ENCODE results near the gene HINT1.
"Not testable (repeated sequence)": the region's sequence is repeated elsewhere in the genome, so short reads cannot be mapped to it uniquely, and the experiment has no call there.

The HINT1 gene

DNA sequence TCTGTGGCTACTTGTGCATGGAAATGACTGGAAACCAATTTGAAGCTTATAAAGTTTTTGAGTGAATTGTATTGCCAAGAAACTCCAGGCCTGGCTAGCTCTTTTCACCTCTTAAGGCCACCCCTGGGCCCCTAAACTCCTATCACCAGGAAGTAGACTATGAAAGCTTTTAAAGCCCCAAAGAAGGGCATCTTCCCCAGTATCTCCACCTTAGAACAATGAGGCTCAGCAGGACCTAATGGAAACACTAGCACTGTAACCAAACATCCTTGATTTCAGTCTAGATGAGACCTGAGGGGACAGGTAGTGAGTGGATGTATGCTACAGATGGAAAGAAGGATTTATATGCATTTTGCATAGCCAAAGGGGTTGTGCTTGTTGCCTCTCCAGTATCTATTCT, 30.6 kb upstream of the HINT1 start:
- H3K36me3 Mint-ChIP-seq (ENCODE audit: low read depth) = peaks cover 9% of the 10 kb centered on the region
- no peaks in the 10 kb centered on the region for H3K9me3 Mint-ChIP-seq
- H3K4me3 Mint-ChIP-seq = no peak overlapping the region
- no peak overlapping the region for H3K27ac Mint-ChIP-seq
- intact Hi-C loops (cut with micrococcal nuclease) = no loop called here
- H3K4me1 Mint-ChIP-seq (ENCODE audit: low read depth) = peaks cover 9% of the 10 kb centered on the region
- no peaks in the 10 kb centered on the region for H3K27me3 Mint-ChIP-seq

DNA sequence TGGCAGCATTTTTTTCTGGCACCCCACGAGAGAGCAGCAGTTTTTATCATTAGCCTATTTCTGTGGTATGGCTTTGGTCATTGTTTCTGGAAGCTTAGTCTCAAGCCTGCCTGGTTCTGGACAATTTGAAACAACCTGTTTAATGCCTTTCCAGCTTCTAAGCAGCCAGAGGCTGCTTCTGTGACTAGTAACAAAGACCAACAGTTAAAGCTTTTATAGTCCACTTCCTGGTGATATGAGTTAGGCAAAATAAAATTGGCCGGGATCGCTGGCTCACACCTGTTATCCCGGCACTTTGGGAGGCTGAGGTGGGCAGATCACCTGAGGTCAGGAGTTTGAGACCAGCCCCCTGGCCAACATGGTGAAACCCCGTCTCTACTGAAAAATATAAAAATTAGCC, 29.7 kb upstream of the HINT1 start:
- no peaks in the 10 kb centered on the region for H3K27me3 Mint-ChIP-seq
- H3K4me3 Mint-ChIP-seq = no peak overlapping the region
- intact Hi-C loops (cut with micrococcal nuclease) = no loop called here
- H3K4me1 Mint-ChIP-seq (ENCODE audit: low read depth) = peaks cover 9% of the 10 kb centered on the region
- H3K9me3 Mint-ChIP-seq = no peaks in the 10 kb centered on the region
- H3K27ac Mint-ChIP-seq = no peak overlapping the region
- peaks cover 11% of the 10 kb centered on the region for H3K36me3 Mint-ChIP-seq (ENCODE audit: low read depth)

DNA sequence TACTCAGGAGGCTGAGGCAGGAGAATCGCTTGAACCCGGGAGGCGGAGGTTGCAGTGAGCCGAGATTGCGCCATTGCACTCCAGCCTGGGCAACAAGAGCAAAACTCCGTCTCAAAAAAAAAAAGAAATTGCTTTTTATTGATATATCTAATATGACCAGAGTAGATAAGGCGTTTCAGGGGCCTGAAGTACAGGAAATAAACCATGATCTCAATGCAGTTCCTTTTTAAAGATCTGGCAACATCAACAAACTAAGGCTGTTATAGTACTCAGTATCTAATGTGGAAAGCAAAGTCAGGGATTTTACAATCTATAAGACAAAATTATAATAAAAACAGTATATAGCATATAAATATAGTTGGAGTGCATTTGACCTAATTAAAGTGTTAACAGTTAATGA, 28.8 kb upstream of the HINT1 start:
- H3K27ac Mint-ChIP-seq; intact Hi-C loops (cut with micrococcal nuclease); H3K27me3 Mint-ChIP-seq; H3K4me3 Mint-ChIP-seq; H3K4me1 Mint-ChIP-seq (ENCODE audit: low read depth); H3K9me3 Mint-ChIP-seq: not testable (repeated sequence)
- H3K36me3 Mint-ChIP-seq (ENCODE audit: low read depth) = peaks cover 19% of the 10 kb centered on the region

DNA sequence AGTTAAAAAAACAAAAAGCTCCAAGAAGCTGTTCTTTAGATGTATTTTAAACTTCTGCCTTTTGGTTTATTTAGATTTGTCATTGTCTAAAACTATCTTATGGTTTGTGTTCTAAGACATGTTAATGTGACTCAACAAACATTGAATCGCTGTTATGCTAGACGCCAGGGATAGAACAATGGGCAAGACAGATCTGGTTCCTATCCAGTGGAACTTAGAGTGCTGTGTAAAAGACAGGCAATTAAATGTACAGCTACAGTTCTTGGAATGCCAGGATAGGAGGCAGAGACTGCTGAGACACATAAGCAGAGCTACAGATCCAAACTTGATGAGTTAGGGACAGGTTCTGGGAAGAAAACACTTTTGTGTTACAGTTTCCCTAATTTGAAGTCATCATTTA, 28.1 kb upstream of the HINT1 start:
- Mint-ChIP-seq H3K4me3 (no peak overlapping the region), H3K36me3 (ENCODE audit: low read depth) (peaks cover 18% of the 10 kb centered on the region), H3K9me3 (no peaks in the 10 kb centered on the region), H3K27ac (no peak overlapping the region), H3K4me1 (ENCODE audit: low read depth) (peaks cover 9% of the 10 kb centered on the region), H3K27me3 (no peaks in the 10 kb centered on the region)
- intact Hi-C loops (cut with micrococcal nuclease) = no loop called here

DNA sequence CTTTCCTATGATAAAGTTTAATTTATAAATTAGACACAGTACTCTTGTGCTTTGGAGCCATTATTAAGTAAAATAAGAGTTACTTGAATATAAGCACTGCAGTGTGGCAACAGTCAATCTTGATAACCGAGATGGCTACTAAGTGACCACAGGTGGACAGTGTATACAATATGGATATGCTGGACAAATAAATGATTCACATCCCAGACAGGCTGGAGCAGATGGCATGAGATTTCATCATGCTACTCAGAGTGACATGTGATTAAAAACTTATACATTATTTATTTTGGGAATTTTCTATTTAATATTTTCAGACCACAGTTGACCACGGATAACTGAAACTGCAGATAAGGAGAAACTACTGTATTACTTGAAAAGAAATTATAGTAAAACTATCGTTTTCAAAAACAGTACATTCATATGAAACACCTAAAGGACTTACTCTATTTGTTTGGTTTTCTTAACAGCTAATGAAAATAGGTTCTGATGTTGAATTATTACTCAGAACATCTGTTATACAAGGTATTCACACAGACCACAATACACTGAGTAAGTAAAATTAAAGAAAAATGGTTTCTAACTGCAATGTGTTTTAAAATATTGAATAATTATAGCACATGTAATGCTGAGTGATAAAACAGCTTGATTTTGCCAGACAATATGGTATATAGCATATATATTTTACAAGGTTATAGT, 21.7 kb upstream of the HINT1 start:
- Mint-ChIP-seq H3K36me3 (ENCODE audit: low read depth) (peaks cover 26% of the 10 kb centered on the region), H3K27ac (no peak overlapping the region), H3K9me3 (no peaks in the 10 kb centered on the region), H3K27me3 (no peaks in the 10 kb centered on the region), H3K4me1 (ENCODE audit: low read depth) (peaks cover 18% of the 10 kb centered on the region), H3K4me3 (no peak overlapping the region)
- intact Hi-C loops (cut with micrococcal nuclease) = no loop called here

DNA sequence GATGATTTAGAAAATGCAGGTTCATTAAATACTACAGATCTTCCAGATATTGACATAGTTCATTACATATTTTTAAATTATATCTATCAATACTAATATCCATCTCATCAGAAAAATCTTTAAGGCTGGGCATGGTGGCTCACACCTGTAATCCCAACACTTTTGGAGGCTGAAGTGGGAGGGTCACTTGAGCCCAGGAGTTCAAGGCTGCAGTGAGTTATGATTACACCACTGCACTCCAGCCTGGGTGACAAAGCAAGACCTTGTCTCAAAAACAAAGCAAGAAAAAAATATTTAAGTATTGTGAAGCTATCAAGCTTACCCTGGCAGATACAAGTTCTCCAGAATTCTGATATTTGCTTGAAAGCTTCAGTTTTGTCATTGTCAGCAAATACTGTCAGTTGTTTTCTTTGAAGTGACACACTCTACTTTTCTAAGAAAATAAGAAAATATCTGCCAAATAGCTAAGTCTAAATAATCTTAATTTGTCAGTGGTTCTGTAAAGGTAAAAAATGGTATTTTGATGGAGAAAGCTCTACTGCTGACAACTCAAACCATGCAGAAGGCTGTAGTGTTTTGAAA, 20.6 kb upstream of the HINT1 start:
- no peaks in the 10 kb centered on the region for H3K27me3 Mint-ChIP-seq
- intact Hi-C loops (cut with micrococcal nuclease) = no loop called here

DNA sequence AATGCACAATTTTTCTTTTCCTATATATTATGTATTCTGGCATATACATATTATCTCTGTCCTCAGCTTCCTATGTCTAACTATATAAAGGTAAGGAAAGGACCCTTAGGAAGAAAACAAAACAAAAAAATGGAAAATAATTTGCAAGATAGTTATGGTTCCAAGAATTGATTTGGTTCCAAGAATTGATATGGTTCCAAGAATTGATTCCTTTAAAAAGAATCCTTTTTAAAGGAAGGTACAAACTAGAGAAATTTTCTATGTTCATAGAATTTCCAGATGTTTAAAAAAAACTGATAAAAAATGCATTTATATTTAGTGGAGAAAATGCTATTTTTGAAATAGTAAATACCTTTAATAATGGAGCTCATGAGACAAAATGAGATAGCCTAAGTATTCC, 17.8 kb upstream of the HINT1 start:
- Mint-ChIP-seq H3K4me1 (ENCODE audit: low read depth) (peaks cover 19% of the 10 kb centered on the region), H3K27me3 (no peaks in the 10 kb centered on the region), H3K9me3 (no peaks in the 10 kb centered on the region), H3K27ac (no peak overlapping the region), H3K4me3 (no peak overlapping the region), H3K36me3 (ENCODE audit: low read depth) (peaks cover 10% of the 10 kb centered on the region)
- intact Hi-C loops (cut with micrococcal nuclease) = no loop called here

More for the DNA sequence above, 20.6 kb upstream of the HINT1 start:
- no peaks in the 10 kb centered on the region for H3K9me3 Mint-ChIP-seq
- peaks cover 14% of the 10 kb centered on the region for H3K4me1 Mint-ChIP-seq (ENCODE audit: low read depth)
- H3K36me3 Mint-ChIP-seq (ENCODE audit: low read depth) = peaks cover 26% of the 10 kb centered on the region
- H3K4me3 Mint-ChIP-seq = no peak overlapping the region
- H3K27ac Mint-ChIP-seq = peak overlapping the region; percentile 61

DNA sequence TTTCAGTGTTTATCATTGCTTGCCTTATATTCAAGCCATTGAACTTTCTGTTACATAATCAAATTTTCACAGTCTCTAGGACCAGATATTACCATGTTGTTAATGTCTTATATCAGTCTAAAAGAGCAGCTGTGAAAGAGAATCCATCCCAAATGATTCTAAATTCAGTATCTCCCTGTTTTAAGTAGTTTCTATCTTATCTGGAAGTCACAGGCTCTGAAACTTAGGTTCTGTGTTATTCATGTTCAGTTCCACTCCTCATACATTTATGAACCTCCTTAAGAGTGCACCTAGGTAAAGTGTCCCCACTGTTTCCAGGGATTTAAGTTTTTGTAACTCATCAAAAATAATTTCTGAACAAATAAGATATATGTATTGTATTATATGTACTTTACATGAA, 15.4 kb upstream of the HINT1 start:
- H3K27ac Mint-ChIP-seq = no peak overlapping the region
- H3K4me3 Mint-ChIP-seq = no peak overlapping the region
- H3K4me1 Mint-ChIP-seq (ENCODE audit: low read depth) = peaks cover 25% of the 10 kb centered on the region
- no peaks in the 10 kb centered on the region for H3K27me3 Mint-ChIP-seq
- no peaks in the 10 kb centered on the region for H3K9me3 Mint-ChIP-seq
- H3K36me3 Mint-ChIP-seq (ENCODE audit: low read depth) = peaks cover 10% of the 10 kb centered on the region
- intact Hi-C loops (cut with micrococcal nuclease) = no loop called here

DNA sequence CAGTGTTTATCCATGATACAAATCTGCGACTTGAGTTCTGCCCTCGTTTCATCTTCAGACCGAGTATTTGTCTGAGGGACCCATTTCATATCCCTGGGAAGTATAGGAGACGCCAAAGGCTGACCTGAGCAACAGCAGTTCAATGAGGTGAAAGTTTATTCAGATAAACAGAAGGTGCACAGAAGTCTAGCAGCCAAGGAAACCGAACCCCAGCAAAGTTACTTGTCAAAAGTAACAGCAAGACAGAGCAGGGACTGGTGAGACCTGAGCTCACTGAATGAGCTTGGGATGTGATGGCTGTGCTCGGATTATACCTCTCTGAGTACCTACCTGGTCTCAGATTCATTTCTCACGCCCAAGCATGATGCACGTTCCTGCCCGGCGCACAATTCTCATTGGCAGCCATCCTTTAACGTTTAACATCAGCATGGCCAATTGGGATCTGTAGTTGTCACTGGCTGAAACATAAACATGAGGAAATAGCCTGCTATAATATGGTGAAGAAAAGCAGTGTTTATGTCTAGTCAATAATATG, 6.3 kb upstream of the HINT1 start:
- peak overlapping the region; percentile 98 for H3K4me3 Mint-ChIP-seq

DNA sequence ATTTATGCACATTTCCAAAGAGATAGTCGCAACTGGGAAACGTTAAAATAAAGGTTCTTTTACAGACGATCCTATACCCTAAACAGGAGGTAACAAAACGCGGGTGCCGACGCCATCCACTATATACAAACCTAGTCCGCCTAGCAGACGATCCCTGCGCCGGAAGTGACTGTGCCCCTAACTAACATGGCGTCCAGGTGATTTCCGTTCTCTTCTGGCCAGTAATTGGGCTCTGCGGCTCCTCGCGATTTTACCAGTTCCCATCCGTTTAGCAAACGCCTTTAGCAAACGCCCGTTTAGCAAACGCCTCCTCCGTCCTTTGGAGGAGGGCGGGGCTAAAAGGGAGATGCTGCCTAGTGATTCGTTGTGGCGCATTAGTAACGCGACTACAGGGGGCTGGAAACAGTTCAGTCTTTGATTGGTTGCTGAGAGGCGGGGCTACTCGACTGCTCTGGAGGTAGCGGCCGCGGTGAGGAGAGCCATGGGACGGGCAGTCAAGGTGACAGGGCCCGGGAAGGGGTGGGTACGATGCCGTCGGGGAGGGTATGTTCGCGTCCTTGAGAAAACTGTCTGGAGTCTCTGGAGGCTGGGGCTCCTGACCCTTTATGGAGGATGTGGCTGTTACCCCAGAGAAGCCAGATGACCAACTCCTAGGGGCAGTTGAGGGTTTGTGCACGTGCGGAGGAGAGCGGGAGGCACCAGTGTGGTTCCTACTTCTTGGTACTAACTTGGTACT, 5.7 kb upstream of the HINT1 start, which contains the start of gene LYRM7:
Gene LYRM7, plus strand, starts transcription at position 405 of the 736 bp plus-strand sequence. Its CDS starts 77 bp downstream, at position 482.
- H3K4me3 Mint-ChIP-seq = peak within 1 kb of the TSS; percentile 98
- H3K9me3 Mint-ChIP-seq = no peaks in the 10 kb centered on the region
- peak within 1 kb of the TSS; percentile 94 for H3K27ac Mint-ChIP-seq
- peaks cover 13% of the 10 kb centered on the region for H3K36me3 Mint-ChIP-seq (ENCODE audit: low read depth)
- intact Hi-C loops (cut with micrococcal nuclease) = loop anchor here (2.0 to 5.0 kb wide), 2 partner anchors 37 to 94 kb away; partner anchors contain the start of gene CDC42SE2
- peaks cover 24% of the 10 kb centered on the region for H3K4me1 Mint-ChIP-seq (ENCODE audit: low read depth)
- no peaks in the 10 kb centered on the region for H3K27me3 Mint-ChIP-seq

More for the DNA sequence above, 6.3 kb upstream of the HINT1 start:
- Mint-ChIP-seq H3K36me3 (ENCODE audit: low read depth) (peaks cover 13% of the 10 kb centered on the region), H3K9me3 (no peaks in the 10 kb centered on the region), H3K4me1 (ENCODE audit: low read depth) (peaks cover 19% of the 10 kb centered on the region), H3K27ac (peak overlapping the region; percentile 94), H3K27me3 (no peaks in the 10 kb centered on the region)
- intact Hi-C loops (cut with micrococcal nuclease) = loop anchor here (2.0 to 5.0 kb wide), 2 partner anchors 36 to 93 kb away; partner anchors contain the start of gene CDC42SE2

DNA sequence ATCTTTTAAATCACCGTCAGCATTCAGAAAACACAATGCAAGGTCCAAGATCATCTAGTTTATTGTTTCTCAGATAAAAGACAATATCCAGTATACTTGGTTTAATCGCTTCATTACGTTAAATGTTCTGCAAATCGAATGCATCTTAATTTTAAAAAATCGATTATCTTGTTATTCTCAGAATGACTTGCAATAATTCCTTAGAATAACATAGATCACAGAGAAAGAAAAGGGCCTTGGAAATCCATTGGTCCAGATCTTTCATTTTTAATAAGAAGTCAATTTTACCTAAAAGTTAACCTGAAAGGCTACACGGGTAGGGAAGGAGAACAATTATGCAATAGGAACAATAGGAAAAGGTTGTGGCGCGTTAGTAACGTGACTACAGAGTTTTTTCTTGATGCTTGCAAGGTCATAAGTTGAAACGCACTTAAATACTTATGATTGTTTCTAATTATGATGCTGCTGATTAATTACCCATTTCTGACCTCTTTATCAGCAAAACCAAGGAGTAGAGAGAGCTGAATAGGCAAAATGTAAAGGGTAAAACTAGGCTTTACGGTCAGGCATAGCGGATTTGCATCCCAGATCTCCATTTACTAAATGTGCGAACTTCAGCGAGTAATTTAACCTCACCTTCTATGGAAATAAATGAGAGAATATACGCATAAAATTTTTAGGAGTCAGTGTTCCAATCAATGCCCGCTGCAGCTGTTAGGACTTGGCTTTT, 4.9 kb upstream of the HINT1 start:
- Mint-ChIP-seq H3K4me1 (ENCODE audit: low read depth) (peaks cover 28% of the 10 kb centered on the region), H3K27ac (peak overlapping the region; percentile 94), H3K4me3 (peak overlapping the region; percentile 98), H3K27me3 (no peaks in the 10 kb centered on the region), H3K9me3 (no peaks in the 10 kb centered on the region), H3K36me3 (ENCODE audit: low read depth) (peaks cover 13% of the 10 kb centered on the region)
- intact Hi-C loops (cut with micrococcal nuclease) = loop anchor here (2.0 to 10.0 kb wide), 3 partner anchors 37 to 625 kb away; partner anchors contain the start of genes CDC42SE2 and FNIP1

DNA sequence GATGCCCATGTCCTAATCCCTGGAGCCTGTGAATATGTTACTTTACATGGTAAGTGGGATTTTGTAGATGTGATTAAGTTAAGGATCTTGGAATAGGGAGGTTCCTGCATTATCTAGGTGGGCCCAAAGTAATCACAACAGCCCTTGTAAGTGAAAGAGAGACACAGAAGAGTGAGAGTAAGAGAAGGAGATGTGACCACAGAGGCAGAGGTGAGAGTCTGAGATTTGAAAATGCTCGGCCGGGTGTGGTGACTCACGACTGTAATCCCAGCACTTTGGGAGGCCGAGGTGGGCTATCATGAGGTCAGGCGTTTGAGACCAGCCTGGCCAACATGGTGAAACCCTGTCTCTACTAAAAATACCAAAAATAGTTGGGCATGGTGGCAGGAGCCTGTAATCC, 2.6 kb upstream of the HINT1 start:
- peak overlapping the region; percentile 28 for H3K27ac Mint-ChIP-seq
- intact Hi-C loops (cut with micrococcal nuclease) = loop anchor here (10.0 kb wide), 1 partner anchor 627 kb away; the partner anchor contains the start of gene FNIP1
- no peaks in the 10 kb centered on the region for H3K27me3 Mint-ChIP-seq
- no peak overlapping the region for H3K4me3 Mint-ChIP-seq
- H3K9me3 Mint-ChIP-seq = no peaks in the 10 kb centered on the region
- peaks cover 22% of the 10 kb centered on the region for H3K36me3 Mint-ChIP-seq (ENCODE audit: low read depth)
- H3K4me1 Mint-ChIP-seq (ENCODE audit: low read depth) = peaks cover 37% of the 10 kb centered on the region

Data from dendritic cell treated with granulocyte-macrophage colony-stimulating factor and Interleukin-4, amounts not matched to agents 40 ng/mL and 50 ng/mL, for 4 days (primary cell).